NCI-H446 (cell line): Measurements from ENCODE around the gene PHACTR3.

Experiments
- DNase-seq, 2 experiments: peaks; one replicate each; lab custom pipeline; 2025; lab: John Stamatoyannopoulos, UW

Gene PHACTR3

GRCh38 chr20:59646487-59646886 is 42.1 kb downstream of the PHACTR3 start:
- DNase-seq: no peak

GRCh38 chr20:59647271-59647670 is 42.9 kb downstream of the PHACTR3 start:
- no peak for DNase-seq

- DNase-seq: no peak
Observed at GRCh38 chr20:59648466-59649070, 44.2 kb downstream of the PHACTR3 start.

GRCh38 chr20:59650418-59650817 is 46.1 kb downstream of the PHACTR3 start:
- no peak for DNase-seq

- DNase-seq: no peak
Observed at GRCh38 chr20:59652381-59652780, 48.0 kb downstream of the PHACTR3 start.

GRCh38 chr20:59656417-59656816 is 52.1 kb downstream of the PHACTR3 start:
- DNase-seq: no peak

GRCh38 chr20:59657459-59658046 is 53.2 kb downstream of the PHACTR3 start:
- no peak for DNase-seq

- no peak for DNase-seq
Observed at GRCh38 chr20:59660471-59660870, 56.1 kb downstream of the PHACTR3 start.

- DNase-seq: no peak
Observed at GRCh38 chr20:59661153-59661552, 56.8 kb downstream of the PHACTR3 start.

- no peak for DNase-seq
Observed at GRCh38 chr20:59661621-59662020, 57.3 kb downstream of the PHACTR3 start.

- no peak for DNase-seq
Observed at GRCh38 chr20:59662161-59662560, 57.8 kb downstream of the PHACTR3 start.

- peak in 1 of 2 experiments; percentile 50 for DNase-seq
Observed at GRCh38 chr20:59662856-59663512, 58.6 kb downstream of the PHACTR3 start.

- no peak for DNase-seq
Observed at GRCh38 chr20:59663513-59664060, 59.2 kb downstream of the PHACTR3 start.

GRCh38 chr20:59664421-59664941 is 60.1 kb downstream of the PHACTR3 start:
- DNase-seq: peak; percentile 96 to 99

- DNase-seq: no peak
Observed at GRCh38 chr20:59665656-59666555, 61.6 kb downstream of the PHACTR3 start.

GRCh38 chr20:59666586-59666985 is 62.2 kb downstream of the PHACTR3 start:
- no peak for DNase-seq

GRCh38 chr20:59667131-59667530 is 62.8 kb downstream of the PHACTR3 start:
- DNase-seq: no peak

GRCh38 chr20:59667981-59668515 is 63.7 kb downstream of the PHACTR3 start:
- no peak for DNase-seq

GRCh38 chr20:59668926-59669850 is 64.8 kb downstream of the PHACTR3 start:
- no peak for DNase-seq

GRCh38 chr20:59670786-59671492 is 66.6 kb downstream of the PHACTR3 start:
- DNase-seq: peak in 1 of 2 experiments; percentile 45
